CD4-positive, CD25-positive, alpha-beta regulatory T cell (primary cell): ENCODE measurements around the gene ROBO2. TPM values are rescaled to one million over a fixed set of nuclear protein-coding genes. Genes with fewer than 3 reads are reported as not detected.

Experiments used
- ATAC-seq, 2 donors: fragments of 150-1000 bp; cut with Tn5 transposase; one replicate each; pipeline ENCODE4 v1.10.0; 2021; ENCODE audit warnings: low read depth in 2 of 2, moderate number of reproducible peaks in 2 of 2, moderate library complexity in 1 of 2
- DNase-seq, 3 donors: peaks; one replicate each; pipeline versions ENCODE4 v3.0.0 to v3.0.0-alpha.2; 2012 to 2022; ENCODE audit warnings: mixed read lengths in 1 of 3
- H3K27ac ChIP-seq: one replicate; pipeline ENCODE4 v1.7.0; 2013; ENCODE audit warnings: mild to moderate bottlenecking, low read length; ENCODE audit not compliant: insufficient read depth, poor library complexity, severe bottlenecking
- H3K27me3 ChIP-seq: one replicate; pipeline ENCODE4 v1.7.0; 2013; ENCODE audit warnings: low read length; ENCODE audit not compliant: control insufficient read depth, insufficient read depth
- H3K36me3 ChIP-seq: one replicate; pipeline ENCODE4 v1.7.0; 2013; ENCODE audit warnings: mild to moderate bottlenecking, low read length, moderate library complexity; ENCODE audit not compliant: control insufficient read depth, insufficient read depth
- H3K4me1 ChIP-seq: 2 replicates; pipeline ENCODE4 v1.7.0; 2013; ENCODE audit warnings: mild to moderate bottlenecking, low read length; ENCODE audit not compliant: insufficient read depth, control insufficient read depth, poor library complexity, severe bottlenecking
- H3K4me3 ChIP-seq: one replicate; pipeline ENCODE4 v1.7.0; 2013; ENCODE audit warnings: low read depth, mild to moderate bottlenecking, low read length, moderate library complexity
- H3K9me3 ChIP-seq, 2 experiments: 1 replicate in 1 of 2; 2 replicates in 1 of 2; pipeline ENCODE4 v1.7.0; 2013; ENCODE audit warnings: low read length in 2 of 2, mild to moderate bottlenecking in 1 of 2, moderate library complexity in 1 of 2; ENCODE audit not compliant: control insufficient read depth in 2 of 2
- H3K27ac Mint-ChIP-seq, 3 donors: one replicate each; pipeline ENCODE4 v1.8.0; 2020 to 2022; ENCODE audit warnings: mild to moderate bottlenecking in 3 of 3, mixed read lengths in 3 of 3, moderate library complexity in 2 of 3
- H3K27me3 Mint-ChIP-seq: one replicate; pipeline ENCODE4 v1.8.0; 2022; ENCODE audit warnings: mild to moderate bottlenecking, mixed read lengths
- H3K36me3 Mint-ChIP-seq: one replicate; pipeline ENCODE4 v1.8.0; 2020; ENCODE audit warnings: mixed read lengths
- H3K4me1 Mint-ChIP-seq, 4 donors: one replicate each; pipeline ENCODE4 v1.8.0; 2020 to 2022; ENCODE audit warnings: mixed read lengths in 4 of 4, mild to moderate bottlenecking in 1 of 4
- H3K4me3 Mint-ChIP-seq, 4 donors: one replicate each; pipeline ENCODE4 v1.8.0; 2020 to 2022; ENCODE audit warnings: mild to moderate bottlenecking in 4 of 4, mixed read lengths in 4 of 4, moderate library complexity in 3 of 4
- H3K9me3 Mint-ChIP-seq, 7 donors: one replicate each; pipeline ENCODE4 v1.8.0; 2020 to 2022; ENCODE audit warnings: mixed read lengths in 7 of 7, mild to moderate bottlenecking in 3 of 7, moderate library complexity in 2 of 7
- polyA plus RNA-seq, 4 donors: library from polyadenylated mRNA; unstranded; fragments of 300-500 nt; fragmentation: Illumina TruSeq; gene quantifications; one replicate each; pipeline ENCODE4 v1.2.3, GENCODE V29; 2021
- total RNA-seq: library from RNA; stranded (reverse); gene quantifications from one replicate; pipeline ENCODE4 v1.2.3, GENCODE V29; 2022

ROBO2 gene
- total and polyA plus RNA-seq, 5 donors from 2014 or later = not detected

- H3K27me3 Mint-ChIP-seq = no peaks in the 10 kb centered on the region
- no peak overlapping the region for H3K27ac Mint-ChIP-seq
- H3K4me1 Mint-ChIP-seq = no peaks in the 10 kb centered on the region
Observed at GRCh38 chr3:77071809-77072208, 31.9 kb downstream of the ROBO2 start.

DNA sequence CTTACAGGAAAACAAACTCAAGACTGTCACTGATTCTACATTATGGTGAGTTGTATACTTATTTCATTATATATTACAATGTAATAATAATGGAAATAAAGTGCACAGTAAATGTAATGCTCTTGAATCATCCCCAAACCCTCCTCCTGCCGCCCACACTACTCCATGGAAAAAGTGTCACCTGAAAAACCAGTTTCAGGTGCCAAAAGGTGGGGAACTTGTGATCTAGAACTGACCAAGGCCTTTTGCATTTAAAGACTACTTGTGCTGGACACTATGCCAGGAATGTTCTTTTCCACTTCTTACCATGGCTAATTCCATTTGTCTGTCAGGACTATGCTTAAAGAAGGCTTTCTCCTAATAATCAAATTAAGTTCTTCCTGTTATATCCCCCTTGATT lies 32.3 kb downstream of the ROBO2 start:
- H3K27me3 Mint-ChIP-seq = no peaks in the 10 kb centered on the region
- Histone ChIP-seq H3K27ac (no peak overlapping the region), H3K27me3 (no peaks in the 10 kb centered on the region), H3K36me3 (no peaks in the 10 kb centered on the region), H3K4me1 (no peaks in the 10 kb centered on the region), H3K9me3 (peaks cover 0 to 16% of the 10 kb centered on the region in 2 experiments), H3K4me3 (no peak overlapping the region)
- peaks cover 1 to 9% (median 5%) of the 10 kb centered on the region in 7 donors for H3K9me3 Mint-ChIP-seq
- H3K4me3 Mint-ChIP-seq = no peak overlapping the region
- no peaks in the 10 kb centered on the region for H3K36me3 Mint-ChIP-seq
- ATAC-seq (no peak), DNase-seq (no peak)
- no peaks in the 10 kb centered on the region for H3K4me1 Mint-ChIP-seq
- H3K27ac Mint-ChIP-seq = no peak overlapping the region

More at GRCh38 chr3:77071809-77072208, 31.9 kb downstream of the ROBO2 start:
- no peaks in the 10 kb centered on the region for H3K36me3 ChIP-seq
- Mint-ChIP-seq H3K9me3 (peaks cover 1 to 9% (median 5%) of the 10 kb centered on the region in 7 donors), H3K4me3 (no peak overlapping the region), H3K36me3 (no peaks in the 10 kb centered on the region)
- H3K9me3 ChIP-seq = peaks cover 0 to 16% of the 10 kb centered on the region in 2 experiments
- H3K27ac ChIP-seq = no peak overlapping the region
- ATAC-seq (no peak), DNase-seq (no peak)
- no peaks in the 10 kb centered on the region for H3K4me1 ChIP-seq
- H3K27me3 ChIP-seq = no peaks in the 10 kb centered on the region
- H3K4me3 ChIP-seq = no peak overlapping the region

GRCh38 chr3:77078279-77078678 lies 38.4 kb downstream of the ROBO2 start:
- Histone ChIP-seq H3K27me3 (no peaks in the 10 kb centered on the region), H3K36me3 (no peaks in the 10 kb centered on the region), H3K4me3 (no peak overlapping the region), H3K27ac (no peak overlapping the region), H3K9me3 (peaks cover 0 to 15% of the 10 kb centered on the region in 2 experiments), H3K4me1 (no peaks in the 10 kb centered on the region)
- Mint-ChIP-seq H3K27me3 (no peaks in the 10 kb centered on the region), H3K4me3 (no peak overlapping the region), H3K27ac (no peak overlapping the region), H3K9me3 (peaks cover 0 to 9% (median 4%) of the 10 kb centered on the region in 7 donors), H3K4me1 (no peaks in the 10 kb centered on the region), H3K36me3 (no peaks in the 10 kb centered on the region)
- ATAC-seq = no peak
- no peak for DNase-seq

- Histone ChIP-seq H3K27ac (no peak overlapping the region), H3K9me3 (peaks cover 0 to 9% of the 10 kb centered on the region in 2 experiments), H3K27me3 (no peaks in the 10 kb centered on the region), H3K4me1 (no peaks in the 10 kb centered on the region), H3K36me3 (no peaks in the 10 kb centered on the region), H3K4me3 (no peak overlapping the region)
- Mint-ChIP-seq H3K9me3 (peaks cover 0 to 12% (median 4%) of the 10 kb centered on the region in 7 donors), H3K4me1 (no peaks in the 10 kb centered on the region), H3K4me3 (no peak overlapping the region), H3K27ac (no peak overlapping the region), H3K27me3 (no peaks in the 10 kb centered on the region), H3K36me3 (no peaks in the 10 kb centered on the region)
- ATAC-seq = no peak
- no peak for DNase-seq
Observed at GRCh38 chr3:77079988-77080610, 40.2 kb downstream of the ROBO2 start.

DNA sequence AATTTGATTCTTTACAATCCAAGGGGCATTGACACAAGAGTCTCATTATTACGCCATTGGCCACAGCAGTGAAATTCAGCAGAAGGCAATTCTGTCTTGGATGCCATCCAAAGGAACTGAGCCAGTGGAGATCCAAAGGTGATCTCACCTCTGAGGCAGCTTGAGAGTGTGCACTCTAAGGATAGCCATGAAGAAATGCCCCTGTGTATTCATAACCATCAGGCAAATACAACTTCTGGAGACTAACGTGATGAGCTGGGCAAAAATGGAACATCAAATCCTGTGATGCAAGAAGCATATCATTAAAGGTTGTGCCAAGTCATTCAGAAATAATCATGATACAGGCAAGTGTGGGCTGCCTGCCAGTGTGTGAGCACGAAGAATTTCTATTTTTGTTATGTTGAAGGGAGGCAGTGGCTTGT lies 41.4 kb downstream of the ROBO2 start:
- Histone ChIP-seq H3K27ac (no peak overlapping the region), H3K9me3 (peaks cover 0 to 9% of the 10 kb centered on the region in 2 experiments), H3K27me3 (no peaks in the 10 kb centered on the region), H3K4me1 (no peaks in the 10 kb centered on the region), H3K36me3 (no peaks in the 10 kb centered on the region), H3K4me3 (no peak overlapping the region)
- H3K4me1 Mint-ChIP-seq = no peaks in the 10 kb centered on the region
- H3K9me3 Mint-ChIP-seq = peaks cover 0 to 12% (median 4%) of the 10 kb centered on the region in 7 donors
- ATAC-seq (no peak), DNase-seq (no peak)
- no peak overlapping the region for H3K4me3 Mint-ChIP-seq
- no peaks in the 10 kb centered on the region for H3K27me3 Mint-ChIP-seq
- H3K27ac Mint-ChIP-seq = no peak overlapping the region
- H3K36me3 Mint-ChIP-seq = no peaks in the 10 kb centered on the region

DNA sequence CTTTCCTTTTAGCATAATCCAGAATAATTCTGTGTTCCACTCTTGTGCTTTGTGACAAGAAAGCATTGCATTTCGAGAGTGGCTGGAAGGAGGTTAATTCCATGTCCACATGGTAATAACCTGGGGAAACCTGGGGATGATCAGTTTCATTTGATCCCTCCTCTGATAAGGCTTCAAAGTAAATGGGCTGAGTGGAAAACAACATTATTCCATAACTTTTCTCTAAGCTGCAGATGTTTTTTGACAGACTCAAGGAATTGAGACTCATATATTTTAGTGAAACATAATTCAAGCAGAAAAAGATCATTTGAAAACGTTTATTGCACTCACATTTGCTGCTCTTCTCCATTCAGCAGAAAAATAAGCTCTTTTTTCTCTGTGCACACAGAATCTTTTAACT lies 44.6 kb downstream of the ROBO2 start:
- no peaks in the 10 kb centered on the region for H3K27me3 Mint-ChIP-seq
- H3K4me1 ChIP-seq = no peaks in the 10 kb centered on the region
- no peak overlapping the region for H3K4me3 Mint-ChIP-seq
- H3K9me3 Mint-ChIP-seq = peaks cover 0 to 7% (median 0%) of the 10 kb centered on the region in 7 donors
- ATAC-seq (no peak), DNase-seq (no peak)
- no peaks in the 10 kb centered on the region for H3K36me3 ChIP-seq
- no peak overlapping the region for H3K27ac Mint-ChIP-seq
- H3K9me3 ChIP-seq = peaks cover 0 to 4% of the 10 kb centered on the region in 2 experiments
- H3K27ac ChIP-seq = no peak overlapping the region
- H3K27me3 ChIP-seq = no peaks in the 10 kb centered on the region
- no peak overlapping the region for H3K4me3 ChIP-seq
- H3K4me1 Mint-ChIP-seq = no peaks in the 10 kb centered on the region
- no peaks in the 10 kb centered on the region for H3K36me3 Mint-ChIP-seq

DNA sequence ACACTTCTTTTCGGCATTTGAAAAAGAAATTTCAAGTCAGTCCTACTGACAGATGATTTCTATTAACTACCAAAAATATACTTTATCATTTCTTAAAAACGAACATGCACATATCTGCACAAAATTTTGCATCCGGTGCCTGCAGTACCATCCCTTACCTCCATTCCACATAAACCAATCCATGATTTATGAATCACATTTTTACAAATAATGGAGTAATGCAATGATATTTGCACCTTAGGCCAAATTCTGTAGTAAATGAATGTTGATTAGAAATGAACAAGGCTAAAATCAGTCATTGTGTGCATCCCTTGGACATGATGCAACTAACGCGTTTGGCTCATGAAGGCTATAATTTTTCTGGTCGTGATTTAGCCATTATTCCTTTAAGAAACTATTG lies 46.5 kb downstream of the ROBO2 start:
- Histone ChIP-seq H3K36me3 (no peaks in the 10 kb centered on the region), H3K27me3 (no peaks in the 10 kb centered on the region), H3K4me3 (no peak overlapping the region), H3K9me3 (peaks cover 2 to 7% of the 10 kb centered on the region in 2 experiments), H3K27ac (no peak overlapping the region), H3K4me1 (no peaks in the 10 kb centered on the region)
- H3K4me3 Mint-ChIP-seq = no peak overlapping the region
- H3K4me1 Mint-ChIP-seq = no peaks in the 10 kb centered on the region
- H3K36me3 Mint-ChIP-seq = no peaks in the 10 kb centered on the region
- peaks cover 0 to 14% (median 4%) of the 10 kb centered on the region in 7 donors for H3K9me3 Mint-ChIP-seq
- H3K27ac Mint-ChIP-seq = no peak overlapping the region
- DNase-seq (no peak), ATAC-seq (no peak)
- H3K27me3 Mint-ChIP-seq = no peaks in the 10 kb centered on the region

DNA sequence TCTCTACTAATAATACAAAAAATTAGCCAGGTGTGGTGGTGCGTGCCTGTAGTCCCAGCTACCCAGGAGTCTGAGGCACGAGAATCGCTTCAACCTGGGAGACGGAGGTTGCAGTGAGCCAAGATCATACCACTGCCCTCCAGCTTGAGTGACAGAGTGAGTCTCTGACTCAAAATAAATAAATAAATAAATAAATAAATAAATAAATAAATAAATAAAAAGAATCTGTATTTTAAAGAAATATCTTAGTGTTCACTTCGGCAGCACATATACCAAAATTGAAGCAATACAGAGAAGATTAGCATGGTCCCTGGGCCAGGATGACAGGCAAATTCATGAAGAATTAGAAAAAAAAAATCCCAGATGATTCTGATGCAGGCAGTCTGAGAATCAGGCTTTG lies 51.9 kb downstream of the ROBO2 start:
- no peaks in the 10 kb centered on the region for H3K36me3 ChIP-seq
- Mint-ChIP-seq H3K36me3 (no peaks in the 10 kb centered on the region), H3K9me3 (peaks cover 0 to 8% (median 4%) of the 10 kb centered on the region in 7 donors), H3K4me3 (no peak overlapping the region), H3K27me3 (no peaks in the 10 kb centered on the region), H3K4me1 (no peaks in the 10 kb centered on the region), H3K27ac (no peak overlapping the region)
- H3K9me3 ChIP-seq = peaks cover 2 to 3% of the 10 kb centered on the region in 2 experiments
- ATAC-seq (no peak), DNase-seq (no peak)
- H3K27me3 ChIP-seq = no peaks in the 10 kb centered on the region
- H3K4me1 ChIP-seq = no peaks in the 10 kb centered on the region
- no peak overlapping the region for H3K27ac ChIP-seq
- no peak overlapping the region for H3K4me3 ChIP-seq
